ENCODE results near the gene TSPAN32.
A peak's percentile ranks its signal among the peaks of the same experiment; 100 is the strongest.

The TSPAN32 gene, protein sequence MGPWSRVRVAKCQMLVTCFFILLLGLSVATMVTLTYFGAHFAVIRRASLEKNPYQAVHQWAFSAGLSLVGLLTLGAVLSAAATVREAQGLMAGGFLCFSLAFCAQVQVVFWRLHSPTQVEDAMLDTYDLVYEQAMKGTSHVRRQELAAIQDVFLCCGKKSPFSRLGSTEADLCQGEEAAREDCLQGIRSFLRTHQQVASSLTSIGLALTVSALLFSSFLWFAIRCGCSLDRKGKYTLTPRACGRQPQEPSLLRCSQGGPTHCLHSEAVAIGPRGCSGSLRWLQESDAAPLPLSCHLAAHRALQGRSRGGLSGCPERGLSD

DNA sequence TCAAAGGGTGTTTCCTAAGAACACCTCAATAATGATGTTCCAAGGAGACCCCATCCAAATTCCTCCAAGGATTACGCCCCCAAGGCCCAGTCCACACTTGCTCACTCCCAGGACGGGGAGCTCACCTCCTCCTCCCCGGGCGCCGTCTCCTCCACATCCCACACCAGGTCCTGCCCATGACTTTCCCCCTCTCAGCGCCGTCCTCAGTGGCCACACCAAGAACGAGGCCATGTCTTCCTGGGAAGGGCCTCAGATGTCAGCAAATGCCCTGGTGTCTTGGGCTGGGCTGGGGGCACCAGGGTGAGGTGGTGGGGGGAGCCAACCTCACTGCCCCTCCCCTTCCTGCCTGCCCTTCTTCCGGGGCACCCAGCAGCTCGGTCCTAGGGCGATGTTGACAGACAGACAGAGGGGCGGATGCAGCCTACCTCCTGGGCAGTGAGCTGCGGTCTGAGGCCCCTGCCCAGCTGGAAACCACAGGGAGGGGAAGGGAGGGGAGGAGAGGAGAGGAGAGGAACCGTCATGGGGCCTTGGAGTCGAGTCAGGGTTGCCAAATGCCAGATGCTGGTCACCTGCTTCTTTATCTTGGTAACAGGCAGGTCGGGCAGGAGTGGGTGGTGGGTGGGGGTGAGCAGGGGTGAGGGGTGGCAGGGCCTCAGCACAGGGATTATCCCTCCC is at the start of gene TSPAN32, which contains the start of gene C11orf21:
Gene TSPAN32 (plus strand): TSS at position 383 of the 675 bp plus-strand sequence. CDS start 137 bp downstream, at position 520.
Gene C11orf21 (minus strand): TSS at position 288 of the 675 bp plus-strand sequence. CDS start 110 bp downstream, at position 178.
- H3K9ac ChIP-seq (ENCODE audit: low read length), result peak within 1 kb of the TSS; percentile 27
- H3K4me3 ChIP-seq (ENCODE audit: low read depth in 1 of 2, low read length in 2 of 2), result peak within 1 kb of the TSS in 1 of 2 donors; percentile 42
- peak within 1 kb of the TSS; percentile 57 for H3K27ac ChIP-seq (ENCODE audit: low read depth, low read length)
- H3K9me3 ChIP-seq (ENCODE audit: low read length), result no peaks in the 10 kb centered on the region
- H3K4me1 ChIP-seq (ENCODE audit: insufficient read depth, low read length), result peaks cover 46% of the 10 kb centered on the region
- H3K36me3 ChIP-seq (ENCODE audit: insufficient read depth, low read length), result no peaks in the 10 kb centered on the region
- no peaks in the 10 kb centered on the region for H3K27me3 ChIP-seq (ENCODE audit: control insufficient read depth in 1 of 2, insufficient read depth in 2 of 2, low read length in 2 of 2)

DNA sequence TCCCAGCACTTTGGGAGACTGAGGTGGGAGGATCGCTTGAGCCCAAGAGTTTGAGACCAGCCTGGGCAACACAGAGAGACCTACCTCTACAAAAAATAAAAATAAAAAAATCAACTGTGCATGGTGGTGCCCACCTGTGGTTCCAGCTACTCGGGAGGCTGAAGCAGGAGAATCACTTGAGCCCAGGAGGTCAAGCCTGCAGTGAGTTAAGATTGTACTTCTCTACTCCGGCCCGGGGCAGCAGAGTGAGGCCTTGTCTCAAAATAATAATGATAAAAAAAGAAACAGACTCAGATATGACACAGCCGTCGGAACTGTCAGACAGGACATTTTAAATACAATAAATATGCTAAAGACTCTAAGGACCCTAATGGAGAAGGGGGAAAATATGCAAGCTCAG is 49.8 kb upstream of the TSPAN32 start:
- H3K4me3 ChIP-seq (ENCODE audit: low read depth in 1 of 2, low read length in 2 of 2), result no peak overlapping the region
- H3K4me1 ChIP-seq (ENCODE audit: insufficient read depth, low read length), result no peaks in the 10 kb centered on the region
- H3K9me3 ChIP-seq (ENCODE audit: low read length), result no peaks in the 10 kb centered on the region
- H3K27me3 ChIP-seq (ENCODE audit: control insufficient read depth in 1 of 2, insufficient read depth in 2 of 2, low read length in 2 of 2), result no peaks in the 10 kb centered on the region
- H3K27ac ChIP-seq (ENCODE audit: low read depth, low read length), result no peak overlapping the region
- no peaks in the 10 kb centered on the region for H3K36me3 ChIP-seq (ENCODE audit: insufficient read depth, low read length)
- no peak overlapping the region for H3K9ac ChIP-seq (ENCODE audit: low read length)

DNA sequence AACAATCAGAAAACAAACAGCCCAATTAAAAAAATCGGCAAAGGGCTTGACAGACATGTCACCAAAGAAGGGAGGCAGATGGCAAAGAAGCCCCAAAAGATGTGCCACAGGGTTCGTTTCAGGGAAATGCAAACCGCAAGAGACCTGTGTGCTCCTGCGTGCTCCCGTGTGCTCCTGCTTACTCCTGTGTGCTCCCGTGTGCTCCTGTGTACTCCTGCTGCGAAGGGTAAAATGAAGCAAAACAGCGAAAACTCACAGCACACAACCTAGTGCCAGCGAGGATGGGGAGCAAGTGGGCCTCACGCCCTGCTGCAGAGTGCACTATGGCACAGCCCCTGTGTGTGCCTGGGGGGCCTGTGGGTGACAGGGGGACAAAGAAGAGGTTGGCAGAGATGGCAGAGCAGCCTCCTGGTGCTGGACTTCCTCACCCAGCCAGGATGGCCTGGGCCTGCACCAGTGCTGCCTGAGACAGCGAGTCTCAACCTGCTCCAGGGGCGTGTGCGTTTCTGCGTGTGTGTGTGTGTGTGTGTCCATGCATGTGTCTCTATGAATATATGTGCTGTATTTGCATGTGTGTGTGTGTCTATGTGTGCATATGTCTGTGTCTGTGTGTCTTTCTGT is 45.4 kb upstream of the TSPAN32 start:
- Histone ChIP-seq H3K9me3 (ENCODE audit: low read length) (no peaks in the 10 kb centered on the region), H3K27ac (ENCODE audit: low read depth, low read length) (no peak overlapping the region), H3K27me3 (ENCODE audit: control insufficient read depth in 1 of 2, insufficient read depth in 2 of 2, low read length in 2 of 2) (peaks cover 0 to 5% of the 10 kb centered on the region in 2 donors), H3K4me1 (ENCODE audit: insufficient read depth, low read length) (no peaks in the 10 kb centered on the region), H3K4me3 (ENCODE audit: low read depth in 1 of 2, low read length in 2 of 2) (no peak overlapping the region), H3K9ac (ENCODE audit: low read length) (no peak overlapping the region), H3K36me3 (ENCODE audit: insufficient read depth, low read length) (no peaks in the 10 kb centered on the region)

DNA sequence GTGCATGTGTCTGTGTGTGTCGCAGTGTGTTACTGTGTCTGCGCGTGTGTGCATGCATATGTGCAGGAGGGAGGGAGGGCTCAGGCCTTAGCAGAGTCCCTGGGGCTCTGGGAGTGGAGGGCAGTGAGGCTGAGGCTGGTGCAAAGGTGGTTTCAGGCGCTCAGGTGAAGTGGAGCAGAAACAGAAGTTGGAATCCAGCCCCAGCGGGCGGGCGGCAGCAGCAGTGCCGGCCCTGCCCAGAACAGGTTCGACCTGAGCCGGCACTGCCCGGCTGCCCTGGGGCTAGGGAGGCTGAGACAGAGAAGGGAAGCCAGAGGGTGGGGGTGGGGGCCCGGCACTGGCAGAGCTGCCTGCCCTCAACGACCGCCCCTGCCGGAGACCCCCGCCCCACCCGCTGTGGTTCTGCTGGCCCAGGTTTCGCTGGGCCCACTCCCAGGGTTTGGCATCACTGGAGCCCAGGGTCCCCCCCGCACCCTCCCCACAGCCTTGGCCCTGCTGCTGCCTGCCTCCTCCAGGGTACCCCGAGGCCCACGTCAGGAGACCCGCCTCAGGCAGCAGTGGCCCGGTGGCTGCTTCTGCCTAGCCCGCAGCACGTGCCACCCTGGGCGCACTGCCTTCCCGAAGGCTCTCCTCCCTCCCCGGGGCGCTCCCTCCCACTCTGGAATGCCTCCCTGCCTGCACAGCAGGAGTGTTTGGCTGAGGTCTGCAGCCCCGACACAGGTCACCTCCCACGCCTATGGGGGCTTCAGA is 44.7 kb upstream of the TSPAN32 start:
- Histone ChIP-seq H3K9me3 (ENCODE audit: low read length) (no peaks in the 10 kb centered on the region), H3K4me1 (ENCODE audit: insufficient read depth, low read length) (no peaks in the 10 kb centered on the region), H3K27ac (ENCODE audit: low read depth, low read length) (no peak overlapping the region), H3K9ac (ENCODE audit: low read length) (no peak overlapping the region), H3K4me3 (ENCODE audit: low read depth in 1 of 2, low read length in 2 of 2) (no peak overlapping the region), H3K27me3 (ENCODE audit: control insufficient read depth in 1 of 2, insufficient read depth in 2 of 2, low read length in 2 of 2) (peaks cover 0 to 5% of the 10 kb centered on the region in 2 donors), H3K36me3 (ENCODE audit: insufficient read depth, low read length) (no peaks in the 10 kb centered on the region)

DNA sequence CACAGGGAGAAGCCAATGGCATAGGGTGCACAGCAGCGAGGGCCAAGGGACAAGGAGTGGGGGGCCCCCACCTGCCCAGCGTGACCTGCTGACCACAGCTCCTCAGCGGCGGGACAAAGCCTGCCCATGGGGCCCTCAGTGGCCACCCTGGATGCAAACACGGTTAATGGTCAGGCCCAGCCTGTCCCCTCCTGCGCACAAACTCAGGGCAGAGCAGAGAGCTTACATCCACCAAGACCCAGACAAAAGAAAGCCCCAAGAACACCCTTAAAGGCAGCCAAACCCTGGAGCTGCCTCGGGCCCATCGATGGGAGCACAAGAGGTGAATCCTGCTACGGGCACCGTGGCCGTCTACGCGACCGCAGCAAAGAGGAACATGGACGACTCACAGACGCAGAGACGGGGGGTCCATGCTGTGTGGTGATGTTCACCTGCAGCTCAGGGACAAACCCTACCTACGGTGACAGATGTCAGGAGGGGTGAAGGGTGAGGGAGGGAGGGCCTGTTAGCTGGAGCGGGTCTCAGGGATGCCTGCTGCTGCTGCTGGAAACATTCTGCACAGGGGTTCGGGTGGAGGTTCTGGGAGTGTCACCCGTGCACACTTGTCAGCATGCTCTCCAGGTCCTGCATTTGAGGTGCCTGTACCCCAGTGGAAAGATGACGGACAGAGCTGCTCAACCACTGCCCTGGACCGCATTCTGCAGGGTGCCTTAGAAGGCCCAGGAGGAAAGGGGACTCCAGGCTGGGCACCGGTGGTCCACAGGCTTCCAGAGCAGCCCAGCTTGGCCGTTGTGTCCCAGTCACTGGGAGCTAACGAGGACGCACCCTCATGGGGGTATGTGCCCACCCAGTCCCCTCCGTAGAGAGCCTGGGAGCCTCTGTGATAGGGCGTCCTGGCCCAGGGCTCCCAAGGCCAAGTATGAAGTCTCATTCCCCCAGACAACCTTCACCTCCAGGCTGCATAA is 43.0 kb upstream of the TSPAN32 start:
- Histone ChIP-seq H3K9me3 (ENCODE audit: low read length) (no peaks in the 10 kb centered on the region), H3K27ac (ENCODE audit: low read depth, low read length) (no peak overlapping the region), H3K4me3 (ENCODE audit: low read depth in 1 of 2, low read length in 2 of 2) (no peak overlapping the region), H3K9ac (ENCODE audit: low read length) (no peak overlapping the region), H3K36me3 (ENCODE audit: insufficient read depth, low read length) (no peaks in the 10 kb centered on the region), H3K4me1 (ENCODE audit: insufficient read depth, low read length) (no peaks in the 10 kb centered on the region), H3K27me3 (ENCODE audit: control insufficient read depth in 1 of 2, insufficient read depth in 2 of 2, low read length in 2 of 2) (peaks cover 0 to 5% of the 10 kb centered on the region in 2 donors)

DNA sequence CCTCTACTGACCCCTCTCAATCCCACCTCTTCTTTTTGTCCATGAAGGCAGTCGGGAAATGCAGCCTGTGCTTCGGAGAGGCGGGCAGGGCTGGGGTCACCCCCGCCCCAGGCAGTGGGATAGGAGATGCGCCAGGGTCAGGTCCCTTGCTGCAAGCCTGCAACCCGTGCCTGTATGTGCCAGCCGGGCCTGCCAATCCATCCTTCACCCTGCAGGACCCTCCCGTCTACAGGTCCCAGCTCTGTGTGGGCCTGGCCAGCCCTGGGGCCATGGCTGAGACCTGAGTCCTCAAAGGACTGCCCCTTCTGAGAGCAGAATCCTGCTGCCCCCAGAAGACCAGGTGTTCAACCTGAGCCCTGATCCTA is 42.4 kb upstream of the TSPAN32 start:
- Histone ChIP-seq H3K9me3 (ENCODE audit: low read length) (no peaks in the 10 kb centered on the region), H3K4me1 (ENCODE audit: insufficient read depth, low read length) (no peaks in the 10 kb centered on the region), H3K9ac (ENCODE audit: low read length) (no peak overlapping the region), H3K4me3 (ENCODE audit: low read depth in 1 of 2, low read length in 2 of 2) (no peak overlapping the region), H3K27ac (ENCODE audit: low read depth, low read length) (no peak overlapping the region), H3K27me3 (ENCODE audit: control insufficient read depth in 1 of 2, insufficient read depth in 2 of 2, low read length in 2 of 2) (peaks cover 0 to 5% of the 10 kb centered on the region in 2 donors), H3K36me3 (ENCODE audit: insufficient read depth, low read length) (no peaks in the 10 kb centered on the region)

DNA sequence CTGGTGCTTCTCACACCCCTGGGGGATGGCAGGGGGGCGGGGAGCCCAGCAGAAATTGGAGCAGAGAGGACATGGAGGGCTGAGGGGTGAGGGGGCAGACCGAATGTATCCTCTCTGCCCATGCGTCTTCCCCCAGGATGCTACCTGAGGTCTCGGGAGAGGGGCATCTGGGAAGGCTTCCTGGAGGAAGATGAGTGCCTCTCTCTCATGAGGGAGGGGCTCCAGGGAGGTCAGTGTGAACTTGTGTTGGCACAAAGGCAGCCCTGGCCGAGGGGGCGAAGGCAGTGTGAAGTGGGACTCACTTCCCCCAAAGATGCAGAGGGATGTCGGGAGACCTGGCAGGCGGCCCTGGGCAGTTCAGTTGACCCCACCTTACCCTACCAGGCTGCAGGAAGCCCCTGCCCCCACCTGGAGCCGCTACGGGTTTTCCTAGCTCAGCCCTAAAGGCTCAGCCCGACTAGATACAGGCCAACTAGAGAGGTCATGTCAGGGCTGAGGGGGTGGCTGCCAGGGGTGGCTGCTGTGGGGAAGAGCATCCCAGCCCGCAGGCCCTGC is 41.8 kb upstream of the TSPAN32 start:
- no peak overlapping the region for H3K4me3 ChIP-seq (ENCODE audit: low read depth in 1 of 2, low read length in 2 of 2)
- H3K27me3 ChIP-seq (ENCODE audit: control insufficient read depth in 1 of 2, insufficient read depth in 2 of 2, low read length in 2 of 2), result peaks cover 0 to 5% of the 10 kb centered on the region in 2 donors
- no peaks in the 10 kb centered on the region for H3K4me1 ChIP-seq (ENCODE audit: insufficient read depth, low read length)
- no peak overlapping the region for H3K27ac ChIP-seq (ENCODE audit: low read depth, low read length)
- no peaks in the 10 kb centered on the region for H3K9me3 ChIP-seq (ENCODE audit: low read length)
- H3K9ac ChIP-seq (ENCODE audit: low read length), result no peak overlapping the region
- no peaks in the 10 kb centered on the region for H3K36me3 ChIP-seq (ENCODE audit: insufficient read depth, low read length)

DNA sequence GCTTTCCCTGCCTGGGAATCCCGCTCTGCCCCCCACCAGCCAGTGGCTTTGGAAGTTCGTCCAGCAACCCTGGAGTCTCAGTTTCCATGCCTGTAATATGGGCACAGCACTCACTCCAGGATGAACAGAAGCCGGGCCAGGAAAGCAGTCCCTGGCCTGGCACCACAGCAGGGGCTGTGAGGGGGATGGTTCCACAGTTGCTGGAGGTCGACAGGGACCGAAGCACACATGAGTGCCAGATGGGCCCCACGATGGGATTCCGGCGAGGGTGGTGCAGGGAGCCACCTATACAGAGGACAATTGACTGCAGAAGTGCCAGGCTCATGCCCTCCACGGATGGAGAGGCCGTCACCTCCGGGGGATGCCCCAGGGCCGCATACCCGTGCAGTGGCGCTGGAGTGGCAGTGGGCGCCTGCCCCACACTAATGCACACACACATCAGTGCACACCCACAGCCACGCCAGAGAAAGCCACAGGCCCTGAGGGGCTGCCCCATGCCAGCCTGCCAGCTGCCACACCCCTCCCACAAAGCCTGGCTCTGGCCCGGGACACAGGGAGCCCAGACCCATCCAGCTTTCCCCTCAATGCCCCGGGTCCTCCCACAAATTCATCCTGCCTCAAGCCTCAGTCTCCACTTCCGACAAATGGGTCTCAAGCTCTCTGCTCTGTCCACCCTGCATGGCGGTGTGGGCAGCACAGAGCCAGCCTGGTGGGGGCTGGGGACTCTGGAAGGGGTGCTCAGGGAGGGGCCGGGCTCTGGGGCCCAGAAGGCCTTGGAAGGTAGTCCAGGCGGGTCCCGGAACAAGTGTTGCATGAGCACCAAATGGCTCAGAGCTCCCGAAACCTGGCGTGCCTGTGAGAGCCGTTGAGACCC is 41.1 kb upstream of the TSPAN32 start:
- no peak overlapping the region for H3K9ac ChIP-seq (ENCODE audit: low read length)
- peaks cover 0 to 5% of the 10 kb centered on the region in 2 donors for H3K27me3 ChIP-seq (ENCODE audit: control insufficient read depth in 1 of 2, insufficient read depth in 2 of 2, low read length in 2 of 2)
- no peak overlapping the region for H3K4me3 ChIP-seq (ENCODE audit: low read depth in 1 of 2, low read length in 2 of 2)
- H3K27ac ChIP-seq (ENCODE audit: low read depth, low read length), result no peak overlapping the region
- no peaks in the 10 kb centered on the region for H3K9me3 ChIP-seq (ENCODE audit: low read length)
- H3K4me1 ChIP-seq (ENCODE audit: insufficient read depth, low read length), result no peaks in the 10 kb centered on the region
- H3K36me3 ChIP-seq (ENCODE audit: insufficient read depth, low read length), result no peaks in the 10 kb centered on the region

DNA sequence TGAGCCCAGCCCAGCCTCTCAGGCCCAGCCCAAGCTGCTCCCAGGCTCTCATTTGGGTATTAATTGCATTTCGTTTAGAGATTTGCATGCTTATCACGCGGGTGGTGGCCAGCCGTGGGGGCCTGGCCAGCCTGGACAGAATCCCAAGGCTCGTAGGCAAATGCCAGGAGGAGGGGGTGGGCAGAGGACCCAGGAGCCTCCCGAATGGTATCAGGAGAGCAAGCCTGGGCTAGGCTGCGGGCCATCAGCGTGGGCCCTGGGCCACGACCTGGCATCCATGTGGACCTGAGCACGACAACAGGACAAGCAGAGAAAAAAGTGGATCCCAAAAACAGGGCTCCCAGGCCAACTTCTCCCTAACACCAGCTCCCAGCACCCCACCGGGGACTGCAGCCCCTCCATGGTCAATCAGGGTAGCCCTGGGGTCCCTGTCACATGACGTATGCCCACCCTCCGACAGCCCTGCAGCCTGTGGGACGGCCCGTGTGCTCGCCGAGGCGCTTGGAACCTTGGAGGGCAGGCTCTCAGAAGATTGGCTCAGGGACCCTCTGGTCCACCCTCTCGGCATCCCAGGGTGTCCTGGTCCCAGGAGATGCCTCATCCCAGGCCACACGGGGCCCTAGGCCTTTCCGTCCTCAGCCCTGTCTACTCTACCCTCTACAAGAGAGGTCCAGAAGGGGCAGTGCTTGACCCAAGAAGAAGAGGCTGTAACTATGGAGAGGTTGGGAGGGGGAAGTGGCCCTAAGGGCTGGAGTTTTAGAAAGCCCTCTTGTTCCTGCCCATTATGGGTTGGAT is 40.2 kb upstream of the TSPAN32 start:
- peaks cover 0 to 5% of the 10 kb centered on the region in 2 donors for H3K27me3 ChIP-seq (ENCODE audit: control insufficient read depth in 1 of 2, insufficient read depth in 2 of 2, low read length in 2 of 2)

More for the DNA sequence above, 40.2 kb upstream of the TSPAN32 start:
- H3K27ac ChIP-seq (ENCODE audit: low read depth, low read length), result no peak overlapping the region
- H3K4me1 ChIP-seq (ENCODE audit: insufficient read depth, low read length), result no peaks in the 10 kb centered on the region
- no peak overlapping the region for H3K4me3 ChIP-seq (ENCODE audit: low read depth in 1 of 2, low read length in 2 of 2)
- H3K9me3 ChIP-seq (ENCODE audit: low read length), result no peaks in the 10 kb centered on the region
- H3K36me3 ChIP-seq (ENCODE audit: insufficient read depth, low read length), result no peaks in the 10 kb centered on the region
- H3K9ac ChIP-seq (ENCODE audit: low read length), result no peak overlapping the region
